HG03354 (cell line): ENCODE results near the gene RPH3AL.
"Not testable (repeated sequence)": the region's sequence is repeated elsewhere in the genome, so short reads cannot be mapped to it uniquely, and the experiment has no call there.

ENCODE experiments used
- ATAC-seq: cut with Tn5 transposase; IDR thresholded peaks from one replicate; pipeline ENCODE4 v1.9.1; 2021; ENCODE audit warnings: mild to moderate bottlenecking; ENCODE audit not compliant: unreplicated experiment, poor library complexity, severe bottlenecking

The RPH3AL gene

GRCh38 chr17:178292-179065 is 174.1 kb downstream of the RPH3AL start:
- ATAC-seq, result no peak

- ATAC-seq, result no peak
Observed at GRCh38 chr17:177762-178161, 174.8 kb downstream of the RPH3AL start.

- ATAC-seq, result no peak
Observed at GRCh38 chr17:177155-177554, 175.5 kb downstream of the RPH3AL start.

- no peak for ATAC-seq
Observed at GRCh38 chr17:173166-173911, 179.3 kb downstream of the RPH3AL start.

GRCh38 chr17:172401-172800 is 180.2 kb downstream of the RPH3AL start:
- no peak for ATAC-seq

GRCh38 chr17:171871-172270 is 180.7 kb downstream of the RPH3AL start:
- ATAC-seq, result no peak

GRCh38 chr17:170130-170670 is 182.4 kb downstream of the RPH3AL start:
- ATAC-seq, result no peak

- not testable (repeated sequence) for ATAC-seq
Observed at GRCh38 chr17:168614-169013, 184.0 kb downstream of the RPH3AL start.

GRCh38 chr17:165939-166338 is 186.7 kb downstream of the RPH3AL start:
- ATAC-seq, result no peak

GRCh38 chr17:164303-165235 is 188.0 kb downstream of the RPH3AL start:
- ATAC-seq, result no peak

GRCh38 chr17:163514-164098 is 189.0 kb downstream of the RPH3AL start:
- no peak for ATAC-seq

GRCh38 chr17:162689-163088 is 189.9 kb downstream of the RPH3AL start:
- ATAC-seq, result no peak
